GM19438 (cell line): ENCODE measurements around the gene CD34.

Source experiments
- ATAC-seq: cut with Tn5 transposase; IDR thresholded peaks from one replicate; pipeline ENCODE4 v1.9.1; 2021; ENCODE audit warnings: low read depth; ENCODE audit not compliant: unreplicated experiment

CD34 gene

GRCh38 chr1:207836591-207837347 is 74.2 kb downstream of the CD34 start:
- no peak for ATAC-seq

GRCh38 chr1:207835958-207836357 is 75.0 kb downstream of the CD34 start:
- no peak for ATAC-seq

- no peak for ATAC-seq
Measured at GRCh38 chr1:207833956-207834660, 76.8 kb downstream of the CD34 start.

GRCh38 chr1:207833381-207833780 is 77.5 kb downstream of the CD34 start:
- ATAC-seq, result no peak

- no peak for ATAC-seq
Measured at GRCh38 chr1:207832796-207833195, 78.1 kb downstream of the CD34 start.

GRCh38 chr1:207831517-207832327 is 79.2 kb downstream of the CD34 start:
- ATAC-seq, result peak; percentile 83
